Effector CD8-positive, alpha-beta T cell (primary cell): Measurements from ENCODE around the gene PLXNC1.

Source experiments
- DNase-seq: peaks from one replicate; lab custom pipeline; 2025; lab: John Stamatoyannopoulos, UW

PLXNC1 gene

DNA sequence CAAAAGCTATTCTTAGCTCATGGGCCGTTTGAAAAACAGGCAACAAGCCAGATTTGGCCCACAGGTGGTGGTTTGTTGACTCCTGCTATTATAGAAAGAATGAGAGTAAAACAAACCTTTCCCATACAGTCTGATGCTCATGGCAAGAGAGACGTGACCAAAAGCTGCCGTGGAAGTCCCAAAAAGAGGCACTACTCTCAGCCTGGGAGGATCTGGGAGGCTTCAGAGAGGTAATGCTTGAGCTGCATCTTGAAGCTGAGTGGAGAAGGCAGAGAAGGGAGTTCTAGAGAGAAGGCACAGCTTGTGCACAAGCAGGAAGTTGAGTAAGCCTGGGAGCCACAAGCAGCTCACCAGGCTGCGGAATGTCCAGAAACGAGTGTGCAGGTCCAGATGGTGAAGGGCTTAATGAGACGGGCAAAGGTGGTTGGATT is 9.6 kb downstream of the PLXNC1 start:
- DNase-seq = no peak

DNA sequence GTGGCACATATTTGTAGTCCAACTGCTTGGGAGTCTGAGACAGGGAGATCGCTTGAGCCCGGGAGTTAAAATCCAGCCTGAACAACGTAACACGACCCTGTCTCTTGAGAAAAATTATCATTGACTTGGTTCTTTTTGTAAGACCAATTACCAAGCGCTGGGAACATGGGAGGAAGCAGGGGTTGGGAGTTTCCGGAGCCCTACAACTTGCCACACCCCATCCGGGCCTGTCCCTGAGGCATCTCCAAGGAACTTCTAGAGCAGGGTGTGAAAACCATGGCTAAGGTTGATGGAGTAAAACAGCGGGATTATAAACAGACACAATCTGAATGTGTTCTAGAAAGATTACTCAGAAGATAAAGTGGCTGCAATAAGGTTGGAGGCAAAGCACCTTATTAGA is 10.3 kb downstream of the PLXNC1 start:
- no peak for DNase-seq

DNA sequence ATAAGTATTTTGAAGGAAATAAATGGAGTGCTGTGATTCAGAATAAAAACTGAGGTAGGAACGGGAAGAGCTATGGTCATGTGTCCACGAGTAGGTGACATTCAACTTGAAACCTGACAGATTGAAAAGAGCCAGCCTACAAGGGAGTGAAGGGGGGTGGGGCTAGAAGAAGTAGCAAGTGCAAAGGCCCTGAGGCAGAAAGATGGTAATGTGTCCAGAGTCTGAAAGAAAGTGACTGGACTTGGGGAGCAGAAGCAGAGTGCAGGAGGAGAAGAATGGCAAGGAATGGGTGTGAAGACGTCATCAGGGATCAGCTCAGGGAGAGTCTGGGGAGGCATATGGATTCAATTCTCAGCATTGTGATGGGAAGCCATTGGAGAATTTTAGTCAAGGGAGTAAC is 13.7 kb downstream of the PLXNC1 start:
- DNase-seq = no peak

GRCh38 chr12:94163850-94164249 is 15.5 kb downstream of the PLXNC1 start:
- no peak for DNase-seq

GRCh38 chr12:94165138-94165537 is 16.8 kb downstream of the PLXNC1 start:
- DNase-seq = no peak

DNA sequence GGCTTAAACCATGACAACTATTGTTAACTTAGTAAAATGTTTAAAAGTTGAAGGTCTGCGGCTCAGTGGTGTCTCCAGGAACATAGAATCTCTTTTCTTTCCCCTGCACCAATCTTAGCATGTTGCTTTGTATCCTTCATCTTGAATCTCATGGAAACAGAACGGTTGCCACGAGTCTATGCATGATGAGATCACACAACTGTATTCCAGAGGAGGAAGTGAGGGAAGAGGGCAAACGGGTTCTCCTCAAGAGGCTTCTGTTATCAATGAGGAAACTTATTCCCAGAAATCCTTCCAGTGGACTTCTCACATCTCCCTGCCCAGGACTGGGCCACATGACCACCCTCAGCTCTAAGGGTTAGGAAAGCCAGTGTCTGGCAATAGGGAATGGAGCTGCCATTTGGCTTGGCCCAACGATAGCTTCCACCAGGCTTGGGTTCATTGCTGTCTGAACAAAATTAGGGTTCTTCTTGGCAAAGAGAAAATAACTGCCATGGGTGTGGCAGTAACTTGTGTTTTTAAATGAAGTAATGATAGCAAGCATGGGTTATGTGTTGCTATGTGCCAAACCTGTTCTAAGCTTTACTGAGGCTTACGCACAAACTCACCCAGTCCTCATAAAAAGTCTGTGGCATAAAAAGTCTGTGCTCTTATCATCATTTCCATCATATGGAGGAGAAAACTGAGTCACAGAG is 17.4 kb downstream of the PLXNC1 start:
- DNase-seq = no peak

DNA sequence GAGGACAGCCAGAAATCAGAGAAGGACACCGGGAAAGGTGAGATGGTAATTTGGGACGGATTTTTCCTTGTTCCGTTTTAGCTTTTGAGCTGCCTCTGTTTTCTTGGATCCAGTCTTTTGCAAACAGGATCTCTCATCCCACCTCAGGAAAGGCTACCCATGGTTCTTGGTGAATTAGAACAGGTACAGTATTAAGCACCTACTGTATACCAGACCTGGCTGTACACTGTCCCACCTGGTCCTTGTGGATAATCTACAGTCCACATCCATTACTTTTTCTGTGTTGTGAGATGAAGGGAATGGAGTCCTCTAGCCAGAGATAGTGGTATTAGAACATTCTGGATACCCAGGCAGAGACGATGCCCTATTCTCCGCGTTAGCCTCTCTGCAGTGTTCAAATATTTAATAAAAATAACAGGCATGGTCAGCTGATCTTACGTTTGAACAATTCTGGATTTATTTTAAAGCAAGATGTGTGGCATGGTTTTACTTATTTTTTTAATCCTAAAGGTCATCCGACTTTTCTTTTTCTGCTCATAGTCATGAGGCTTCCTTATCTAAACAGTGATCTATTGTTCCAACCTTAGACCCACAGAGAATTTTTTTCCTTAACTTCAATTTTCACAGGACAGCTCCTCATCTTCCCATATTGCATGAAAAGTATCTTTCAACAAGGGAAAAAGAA is 18.8 kb downstream of the PLXNC1 start:
- no peak for DNase-seq

DNA sequence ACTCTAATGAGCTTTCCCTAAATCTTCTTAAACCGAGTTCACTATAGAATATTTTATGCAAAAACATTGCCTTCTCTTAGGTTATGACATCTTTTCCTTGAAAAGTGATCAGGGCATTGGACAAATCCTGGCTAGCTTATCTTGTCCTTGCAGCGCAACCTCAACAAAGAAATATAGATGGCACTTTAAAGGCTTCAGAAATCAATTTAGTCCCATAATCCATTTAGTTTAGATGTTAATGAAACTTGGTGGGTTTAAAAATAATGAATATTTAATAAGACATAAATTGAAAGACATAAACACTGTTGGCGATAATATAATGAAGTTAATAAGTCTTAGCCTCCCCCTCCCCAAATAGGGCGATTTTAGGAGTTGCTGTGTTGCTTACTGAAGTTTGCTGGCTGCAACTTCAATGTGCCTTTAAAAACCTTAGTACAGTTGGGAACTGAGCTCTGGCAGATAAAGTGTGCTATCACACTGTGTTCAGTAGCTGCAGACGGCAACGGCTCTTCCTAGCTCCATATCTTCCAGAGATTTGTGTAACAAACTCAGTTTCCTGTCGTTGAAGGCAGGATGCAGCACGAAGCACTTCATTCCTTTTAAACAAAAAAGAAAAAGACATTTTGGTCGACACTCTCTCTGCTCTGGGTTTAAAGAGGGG is 19.5 kb downstream of the PLXNC1 start:
- no peak for DNase-seq

DNA sequence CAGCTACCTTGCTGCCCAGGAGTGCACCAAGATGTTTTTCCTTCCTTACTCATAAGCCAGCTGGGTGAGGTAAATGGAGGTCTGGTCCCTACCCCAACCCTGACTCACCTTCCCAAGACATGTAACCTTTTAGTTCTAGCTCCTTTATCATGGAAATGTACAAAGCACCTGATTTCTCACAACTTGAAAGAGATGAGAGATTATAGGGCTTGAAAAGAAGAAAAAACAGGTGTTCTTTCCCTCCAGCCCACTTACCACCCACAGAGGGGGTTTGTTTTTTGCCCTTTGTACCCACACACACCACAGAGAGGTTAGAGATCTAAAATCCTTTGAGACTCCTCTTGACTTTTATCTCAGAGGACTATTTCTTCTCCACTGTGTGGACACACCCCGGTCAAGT is 21.1 kb downstream of the PLXNC1 start:
- no peak for DNase-seq

DNA sequence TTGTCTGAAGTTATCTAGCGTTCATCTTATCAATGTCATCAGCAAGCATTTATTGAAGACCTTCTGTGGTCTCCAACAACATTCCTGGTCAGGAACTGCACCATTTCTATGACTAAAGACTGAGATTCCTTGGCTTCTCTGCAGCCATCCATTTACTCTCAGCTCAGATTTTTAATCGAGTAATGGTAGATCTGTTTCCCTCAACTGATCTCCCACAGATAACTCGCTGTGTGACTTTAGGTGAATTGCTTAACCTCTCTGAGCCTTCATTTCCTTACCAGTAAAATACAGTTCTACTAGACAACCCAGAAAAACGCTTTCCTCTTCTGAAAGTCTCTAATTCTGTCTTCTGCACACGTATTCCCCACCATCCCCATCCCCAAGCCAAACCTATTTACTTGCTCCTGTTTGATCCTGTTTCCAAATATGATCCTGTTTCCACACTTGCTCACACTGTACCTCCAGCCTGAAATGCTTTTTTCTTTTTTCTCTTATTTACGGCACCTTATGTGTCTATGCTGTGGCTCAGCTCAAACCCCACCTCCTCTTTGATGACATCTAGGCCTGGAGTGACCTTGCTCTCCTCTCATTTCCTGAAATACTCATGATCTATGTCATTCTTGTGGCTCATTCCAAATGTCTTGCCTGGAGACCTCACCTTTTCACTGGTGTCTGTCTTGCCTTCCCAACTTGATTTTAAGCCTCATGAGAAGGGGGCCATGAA is 21.8 kb downstream of the PLXNC1 start:
- no peak for DNase-seq

DNA sequence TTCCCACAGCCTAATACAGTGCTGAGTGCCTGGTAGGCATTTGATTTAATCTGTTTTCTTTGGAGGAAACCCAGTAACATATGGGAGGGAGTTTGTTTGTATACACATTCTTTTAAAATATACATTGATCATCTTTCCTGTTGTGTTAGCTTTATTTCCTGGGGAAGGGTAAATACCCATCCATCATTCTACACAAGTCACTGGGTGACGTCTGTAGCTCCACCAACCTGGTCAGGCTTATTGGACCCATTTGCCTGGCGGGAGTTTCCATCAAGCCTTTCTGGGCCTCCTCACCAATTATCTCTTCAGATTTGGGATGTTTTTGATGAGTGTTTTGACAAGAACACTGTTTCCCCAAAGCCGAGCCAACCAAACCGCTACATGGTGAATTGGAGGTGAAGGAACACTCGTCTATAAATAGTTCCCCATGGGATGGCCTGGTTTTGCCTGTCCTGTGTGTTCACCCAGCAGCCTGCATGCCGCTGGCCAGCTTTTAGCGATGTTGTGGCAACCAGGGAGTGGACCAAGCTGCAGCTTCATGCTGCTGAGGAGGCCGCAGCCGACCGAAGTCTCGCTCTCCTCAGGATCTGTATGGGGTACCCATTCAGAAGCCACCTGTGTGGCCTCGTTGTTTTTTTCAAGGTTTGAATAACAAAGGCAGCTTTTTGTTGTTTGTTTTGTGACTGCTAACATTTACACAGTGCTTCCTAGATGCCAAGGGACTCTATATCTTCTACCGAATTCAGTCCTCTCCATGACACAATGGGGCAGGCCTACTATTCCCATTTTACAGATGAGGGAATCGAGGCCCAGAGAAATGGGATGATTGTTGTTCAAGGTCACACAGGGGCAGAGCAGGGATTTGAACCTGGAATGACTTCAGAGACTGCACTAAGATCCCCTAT is 22.6 kb downstream of the PLXNC1 start:
- DNase-seq = no peak

- no peak for DNase-seq
These were observed 23.2 kb downstream of the PLXNC1 start for GRCh38 chr12:94171595-94171930.

DNA sequence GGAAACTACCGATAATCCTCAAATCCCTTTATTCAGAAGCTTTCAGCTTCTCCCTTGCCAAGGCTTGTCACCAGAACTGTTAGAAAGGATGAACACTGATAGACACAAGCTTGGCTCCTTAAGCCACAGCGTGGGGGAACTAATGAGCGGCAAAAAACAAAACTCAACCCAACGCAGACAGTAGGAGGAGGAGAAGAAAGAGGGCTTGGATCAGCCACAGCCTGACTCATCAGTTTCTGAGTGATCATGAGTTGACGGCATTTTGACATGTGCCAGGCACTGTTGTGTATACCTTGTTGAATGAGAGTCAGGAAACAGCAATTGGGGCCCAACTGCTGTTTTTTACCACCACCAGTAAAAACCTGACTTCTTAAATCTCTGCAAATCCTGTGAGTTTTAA is 23.7 kb downstream of the PLXNC1 start:
- DNase-seq = no peak

DNA sequence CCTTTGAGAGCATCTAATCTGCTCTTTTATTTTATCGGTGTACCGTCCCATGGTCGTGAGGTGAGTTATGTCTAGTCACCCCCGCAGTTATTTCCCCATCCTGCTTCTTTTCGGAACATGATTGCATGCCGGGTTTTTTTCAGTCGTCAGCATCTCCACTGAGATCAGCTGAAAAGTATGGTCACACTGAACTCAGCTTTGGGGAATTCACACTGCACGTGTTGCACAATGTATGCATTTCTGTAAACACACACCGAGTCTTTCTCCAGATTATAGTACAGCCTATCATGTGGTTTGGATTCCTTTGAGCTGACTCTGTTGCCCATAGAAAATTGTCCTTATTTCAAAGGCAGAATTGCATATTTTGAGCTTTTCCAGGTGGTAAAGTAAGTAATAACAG is 24.6 kb downstream of the PLXNC1 start:
- DNase-seq = no peak

- DNase-seq = no peak
These were observed 25.4 kb downstream of the PLXNC1 start for GRCh38 chr12:94173660-94174265.

GRCh38 chr12:94174576-94174975 is 26.2 kb downstream of the PLXNC1 start:
- no peak for DNase-seq

GRCh38 chr12:94175763-94176668 is 27.6 kb downstream of the PLXNC1 start:
- DNase-seq = no peak

- no peak for DNase-seq
These were observed 29.7 kb downstream of the PLXNC1 start for GRCh38 chr12:94178054-94178453.

GRCh38 chr12:94178882-94179281 is 30.5 kb downstream of the PLXNC1 start:
- DNase-seq = no peak

- no peak for DNase-seq
These were observed 31.3 kb downstream of the PLXNC1 start for GRCh38 chr12:94179723-94180122.
